Upper lobe of right lung (tissue), 1 donor: ENCODE measurements around the gene FRG1. TPM values are rescaled to one million over a fixed set of nuclear protein-coding genes. Genes with fewer than 3 reads are reported as not detected.
"Not testable (repeated sequence)": the region's sequence is repeated elsewhere in the genome, so short reads cannot be mapped to it uniquely, and the experiment has no call there.

Experiments used
- ATAC-seq: fragments of 200-7000 bp; cut with Tn5 transposase; one replicate; pipeline ENCODE4 v1.9.1; 2020; ENCODE audit warnings: mild to moderate bottlenecking, moderate library complexity
- DNase-seq: peaks from one replicate; pipeline ENCODE4 v3.0.0-alpha.2; 2020
- H3K27ac ChIP-seq: fragments of 200-600 bp; one replicate; pipeline ENCODE4 v1.8.0; 2022
- H3K27me3 ChIP-seq: fragments of 200-600 bp; one replicate; pipeline ENCODE4 v1.8.0; 2022; ENCODE audit warnings: mild to moderate bottlenecking
- H3K36me3 ChIP-seq: fragments of 200-600 bp; one replicate; pipeline ENCODE4 v1.8.0; 2022
- H3K4me1 ChIP-seq: fragments of 200-600 bp; one replicate; pipeline ENCODE4 v1.8.0; 2022
- H3K4me3 ChIP-seq: fragments of 200-600 bp; one replicate; pipeline ENCODE4 v1.8.0; 2022; ENCODE audit warnings: mild to moderate bottlenecking
- H3K9me3 ChIP-seq: fragments of 200-600 bp; one replicate; pipeline ENCODE4 v1.8.0; 2022
- intact Hi-C: fragments of 100-400 bp; cut with DNase I; formaldehyde crosslinking; loops from one replicate; pipeline ENCODE4 v1.11.0; 2022
- long read RNA-seq: library from polyadenylated mRNA; unstranded; transcript quantifications from one replicate; pipeline ENCODE4 v2.0.0, GENCODE V29; 2021
- total RNA-seq: library from RNA; stranded (reverse); fragmentation: NEBNext Ultra II Directional; extraction: Animal tissue kit (Norgen Biotek cat#: 25700); gene quantifications from one replicate; pipeline ENCODE4 v1.2.1, GENCODE V29; 2021
- TF ChIP-seq, protein P1 (sequence below): fragments of 200-600 bp; IDR thresholded peaks from one replicate; pipeline ENCODE4 v1.8.0; 2022; ENCODE audit warnings: antibody characterized with exemption
- donor health status: DM: no; HTN: yes; CAD: no; lungs with severe emphysema.

FRG1 gene
- total RNA-seq, result 38.2 TPM
- long read RNA-seq, transcript FRG1-201 (9 exons, 1,074 nt), result major isoform, 17 of 24 reads
- long read RNA-seq, partial matches to known transcripts, result 4 of 24 reads
- long read RNA-seq, other reads (novel, unspliced or antisense), result 3 of 24 reads

GRCh38 chr4:189940178-189941004 lies at the start of gene FRG1:
FRG1 (plus strand) TSS chr4:189940872; CDS start chr4:189941010, 138 bp downstream.
- H3K27ac ChIP-seq, result peak within 1 kb of the TSS; percentile 93
- H3K27me3 ChIP-seq, result no peaks in the 10 kb centered on the region
- peak; percentile 98 for DNase-seq
- H3K36me3 ChIP-seq, result no peaks in the 10 kb centered on the region
- TF ChIP-seq, protein P1, sequence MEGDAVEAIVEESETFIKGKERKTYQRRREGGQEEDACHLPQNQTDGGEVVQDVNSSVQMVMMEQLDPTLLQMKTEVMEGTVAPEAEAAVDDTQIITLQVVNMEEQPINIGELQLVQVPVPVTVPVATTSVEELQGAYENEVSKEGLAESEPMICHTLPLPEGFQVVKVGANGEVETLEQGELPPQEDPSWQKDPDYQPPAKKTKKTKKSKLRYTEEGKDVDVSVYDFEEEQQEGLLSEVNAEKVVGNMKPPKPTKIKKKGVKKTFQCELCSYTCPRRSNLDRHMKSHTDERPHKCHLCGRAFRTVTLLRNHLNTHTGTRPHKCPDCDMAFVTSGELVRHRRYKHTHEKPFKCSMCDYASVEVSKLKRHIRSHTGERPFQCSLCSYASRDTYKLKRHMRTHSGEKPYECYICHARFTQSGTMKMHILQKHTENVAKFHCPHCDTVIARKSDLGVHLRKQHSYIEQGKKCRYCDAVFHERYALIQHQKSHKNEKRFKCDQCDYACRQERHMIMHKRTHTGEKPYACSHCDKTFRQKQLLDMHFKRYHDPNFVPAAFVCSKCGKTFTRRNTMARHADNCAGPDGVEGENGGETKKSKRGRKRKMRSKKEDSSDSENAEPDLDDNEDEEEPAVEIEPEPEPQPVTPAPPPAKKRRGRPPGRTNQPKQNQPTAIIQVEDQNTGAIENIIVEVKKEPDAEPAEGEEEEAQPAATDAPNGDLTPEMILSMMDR, result peak; percentile 93
- peaks cover 12% of the 10 kb centered on the region for H3K4me1 ChIP-seq
- ATAC-seq, result peak; percentile 100
- no peaks in the 10 kb centered on the region for H3K9me3 ChIP-seq
- peak within 1 kb of the TSS; percentile 91 for H3K4me3 ChIP-seq
- intact Hi-C loops, result no loop called here

- no peaks in the 10 kb centered on the region for H3K27me3 ChIP-seq
- intact Hi-C loops, result no loop called here
- no peak overlapping the region for H3K4me3 ChIP-seq
- DNase-seq (no peak), ATAC-seq (no peak)
- TF ChIP-seq, protein P1, result no peak
- H3K4me1 ChIP-seq, result no peaks in the 10 kb centered on the region
- no peaks in the 10 kb centered on the region for H3K9me3 ChIP-seq
- no peaks in the 10 kb centered on the region for H3K36me3 ChIP-seq
- no peak overlapping the region for H3K27ac ChIP-seq
Measured at GRCh38 chr4:189897667-189898066, 43.0 kb upstream of the FRG1 start.

- DNase-seq, H3K27me3 ChIP-seq, H3K36me3 ChIP-seq, H3K27ac ChIP-seq, H3K9me3 ChIP-seq, ATAC-seq, H3K4me1 ChIP-seq, H3K4me3 ChIP-seq, intact Hi-C loops: not testable (repeated sequence)
Measured at GRCh38 chr4:189899481-189900015, 41.1 kb upstream of the FRG1 start.

DNA sequence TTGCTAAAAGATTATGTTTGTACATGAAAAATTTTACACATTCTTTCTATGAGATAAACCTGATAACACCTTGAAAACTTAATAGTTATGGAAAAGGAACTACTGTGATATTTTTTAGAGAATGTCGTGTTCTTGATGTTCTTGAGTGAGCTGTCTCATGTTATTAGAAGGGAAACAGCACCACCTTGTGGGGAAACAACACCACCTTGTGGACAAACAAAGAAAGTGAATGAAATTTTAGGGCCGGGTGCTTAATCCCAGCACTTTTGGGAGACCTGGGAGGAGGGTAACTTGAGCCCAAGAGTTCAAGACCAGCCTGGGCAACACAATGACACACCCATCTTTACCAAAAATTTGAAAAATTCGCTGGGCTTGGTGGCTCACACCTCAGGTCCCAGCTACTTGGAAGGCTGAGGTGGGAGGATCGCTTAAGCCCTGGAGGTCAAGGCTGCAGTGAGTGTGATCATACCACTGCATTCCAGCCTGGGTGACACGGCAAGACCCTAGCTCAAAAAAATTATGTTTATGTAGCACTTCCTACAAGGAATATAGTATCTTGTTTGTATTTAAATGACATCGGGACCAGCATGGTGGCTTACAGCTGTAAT lies 36.1 kb upstream of the FRG1 start:
- H3K4me1 ChIP-seq, H3K27ac ChIP-seq, H3K36me3 ChIP-seq, DNase-seq, intact Hi-C loops, H3K4me3 ChIP-seq, H3K9me3 ChIP-seq, H3K27me3 ChIP-seq: not testable (repeated sequence)
- peak; percentile 52 for ATAC-seq
- TF ChIP-seq, protein P1, result peak; percentile 65

GRCh38 chr4:189912170-189912569 lies 28.5 kb upstream of the FRG1 start:
- intact Hi-C loops, result no loop called here
- Histone ChIP-seq H3K36me3 (no peaks in the 10 kb centered on the region), H3K27ac (no peak overlapping the region), H3K4me3 (no peak overlapping the region), H3K27me3 (no peaks in the 10 kb centered on the region), H3K4me1 (no peaks in the 10 kb centered on the region), H3K9me3 (no peaks in the 10 kb centered on the region)
- TF ChIP-seq, protein P1, result peak; percentile 45
- ATAC-seq, result no peak
- no peak for DNase-seq
